HCT116 (cell line): ENCODE data around the gene NUMB. TPM values are rescaled to one million over a fixed set of nuclear protein-coding genes. Genes with fewer than 3 reads are reported as not detected.

Source experiments
- ATAC-seq: fragments of 200-7000 bp; cut with Tn5 transposase; 2 replicates; pipeline ENCODE4 v1.9.1; 2020; ENCODE audit warnings: mild to moderate bottlenecking, moderate library complexity
- BruUV-seq: library from RNA; stranded (reverse); fragments of 400-500 nt; replicated peaks from 2 replicates; lab custom pipeline; 2021; lab: Mats Ljungman, UMichigan
- CTCF ChIA-PET: fragments of 300-600 bp; sonication (Branson Sonifier 250); formaldehyde crosslinking; loops from one replicate; lab custom pipeline; 2021; ENCODE audit warnings: antibody characterized with exemption; lab: Charles Lee
- POLR2A ChIA-PET: fragments of 300-600, 350-600 bp; sonication (Branson Sonifier 250); formaldehyde crosslinking; loops from one replicate; lab custom pipeline; 2021; ENCODE audit warnings: antibody characterized with exemption; lab: Charles Lee
- RAD21 ChIA-PET, 2 experiments: fragments of 300-600 bp; sonication (Branson Sonifier 250); formaldehyde crosslinking; loops; one replicate each; lab custom pipeline; 2023; ENCODE audit warnings: low total read pairs in 2 of 2; ENCODE audit not compliant: uncharacterized antibody in 2 of 2, unreplicated experiment in 2 of 2, low non-redundant PET in 1 of 2; lab: Charles Lee
- DNase-seq: peaks from one replicate; pipeline ENCODE4 v3.0.0-alpha.2; 2010; ENCODE audit warnings: low read depth, low spot score
- H2AFZ ChIP-seq: fragments of 200-600 bp; shearing (Covaris generic), sonication (generic); 2 replicates; pipeline ENCODE4 v1.6.1; 2017; ENCODE audit warnings: low read depth, mixed run types, mixed read lengths, antibody characterized with exemption, low read length; ENCODE audit not compliant: poor library complexity, severe bottlenecking
- H3K27ac ChIP-seq: 2 replicates; pipeline ENCODE4 v1.5.1; 2012; ENCODE audit warnings: low read depth, low read length
- H3K27me3 ChIP-seq: fragments of 200-600 bp; sonication (generic); 2 replicates; pipeline ENCODE4 v1.6.1; 2016; ENCODE audit warnings: mixed run types, low read length, mixed read lengths; ENCODE audit not compliant: insufficient read depth
- H3K36me3 ChIP-seq, 2 experiments: fragments of 200-500 bp in 1 of 2; fragments of 200-600 bp in 1 of 2; sonication (Bioruptor generic) in 1 of 2; sonication (generic) in 1 of 2; 2 replicates each; pipeline versions ENCODE4 v1.5.1 to v1.6.1; 2014 to 2016; ENCODE audit warnings: low read length in 2 of 2, inconsistent platforms in 1 of 2, mixed read lengths in 1 of 2, mixed run types in 1 of 2; ENCODE audit not compliant: insufficient read depth in 2 of 2, control insufficient read depth in 1 of 2
- H3K4me1 ChIP-seq, 2 experiments: fragments of 200-600 bp in 1 of 2; sonication (generic) in 1 of 2; 2 replicates each; pipeline versions ENCODE4 v1.5.1 to v1.6.1; 2012 to 2017; ENCODE audit warnings: low read length in 2 of 2, inconsistent platforms in 1 of 2, mild to moderate bottlenecking in 1 of 2, mixed read lengths in 1 of 2, mixed run types in 1 of 2, moderate library complexity in 1 of 2; ENCODE audit not compliant: insufficient read depth in 2 of 2, control insufficient read depth in 1 of 2
- H3K4me2 ChIP-seq: fragments of 200-600 bp; sonication (generic); 2 replicates; pipeline ENCODE4 v1.6.1; 2017; ENCODE audit warnings: mixed run types, low read length, mixed read lengths
- H3K4me3 ChIP-seq, 2 experiments: fragments of 200-600 bp in 1 of 2; sonication (generic) in 1 of 2; replicated peaks in 1 of 2; 2 replicates each; pipeline ENCODE4 v1.5.1; 2011 to 2016; ENCODE audit warnings: low read length in 2 of 2, control low read depth in 1 of 2, low read depth in 1 of 2, mild to moderate bottlenecking in 1 of 2, mixed read lengths in 1 of 2, mixed run types in 1 of 2
- H3K79me2 ChIP-seq: fragments of 200-600 bp; sonication (generic); 2 replicates; pipeline ENCODE4 v1.6.1; 2017; ENCODE audit warnings: mild to moderate bottlenecking, mixed run types, low read length, moderate library complexity, mixed read lengths; ENCODE audit not compliant: insufficient read depth
- H3K9ac ChIP-seq: fragments of 200-600 bp; sonication (generic); 2 replicates; pipeline ENCODE4 v1.6.1; 2016; ENCODE audit warnings: low read length, mixed read lengths
- H3K9me2 ChIP-seq: fragments of 200-600 bp; sonication (generic), shearing (Covaris generic); 2 replicates; pipeline ENCODE4 v1.6.1; 2017; ENCODE audit warnings: mixed run types, mild to moderate bottlenecking, moderate library complexity; ENCODE audit not compliant: insufficient read depth
- H3K9me3 ChIP-seq, 2 experiments: fragments of 200-500 bp in 1 of 2; fragments of 200-600 bp in 1 of 2; sonication (Bioruptor generic) in 1 of 2; sonication (generic) in 1 of 2; 2 replicates each; pipeline ENCODE4 v1.6.1; 2014 to 2017; ENCODE audit warnings: low read length in 2 of 2, mixed read lengths in 2 of 2, inconsistent platforms in 1 of 2, low read depth in 1 of 2, mild to moderate bottlenecking in 1 of 2, mixed run types in 1 of 2, moderate library complexity in 1 of 2; ENCODE audit not compliant: control insufficient read depth in 1 of 2, insufficient read depth in 1 of 2
- H4K20me1 ChIP-seq: fragments of 200-600 bp; sonication (generic), shearing (Covaris generic); 2 replicates; pipeline ENCODE4 v1.6.1; 2017; ENCODE audit warnings: mixed run types, mild to moderate bottlenecking, moderate library complexity; ENCODE audit not compliant: insufficient read depth
- CBX3 ChIP-seq: IDR thresholded peaks from 2 replicates; pipeline ENCODE4 v1.6.1; 2012; ENCODE audit warnings: low read depth
- CTCF ChIP-seq, 3 experiments: fragments of 200-600 bp in 1 of 3; sonication (generic) in 1 of 3; IDR thresholded peaks in 2 of 3; conservative IDR thresholded peaks in 1 of 3; 2 replicates each; pipeline ENCODE4 v1.5.1; 2012 to 2017; ENCODE audit warnings: low read depth in 2 of 3, low read length in 2 of 3, antibody characterized with exemption in 1 of 3, borderline replicate concordance in 1 of 3, control low read depth in 1 of 3, mild to moderate bottlenecking in 1 of 3, mixed read lengths in 1 of 3, mixed run types in 1 of 3, moderate library complexity in 1 of 3; ENCODE audit not compliant: insufficient read depth in 1 of 3
- ELF1 ChIP-seq: IDR thresholded peaks from 2 replicates; pipeline ENCODE4 v1.6.1; 2012; ENCODE audit warnings: low read depth, borderline replicate concordance
- EZH2phosphoT487 ChIP-seq: fragments of 200-600 bp; IDR thresholded peaks from 2 replicates; pipeline ENCODE4 v1.6.1; 2018; ENCODE audit warnings: antibody characterized with exemption, borderline replicate concordance
- FOSL1 ChIP-seq: IDR thresholded peaks from 2 replicates; pipeline ENCODE4 v1.6.1; 2012; ENCODE audit warnings: low read depth
- JUND ChIP-seq: IDR thresholded peaks from 2 replicates; pipeline ENCODE4 v1.6.1; 2012
- POLR2A ChIP-seq: IDR thresholded peaks from 2 replicates; pipeline ENCODE4 v1.7.0; 2011; ENCODE audit warnings: borderline replicate concordance; ENCODE audit not compliant: insufficient read depth, insufficient read length; ENCODE audit errors: extremely low read depth
- POLR2AphosphoS5 ChIP-seq: IDR thresholded peaks from 2 replicates; pipeline ENCODE4 v1.6.1; 2011; ENCODE audit warnings: mild to moderate bottlenecking, low read depth, low read length, moderate library complexity
- RAD21 ChIP-seq: IDR thresholded peaks from 2 replicates; pipeline ENCODE4 v1.6.1; 2012; ENCODE audit warnings: low read depth, mild to moderate bottlenecking
- SIN3A ChIP-seq: IDR thresholded peaks from 2 replicates; pipeline ENCODE4 v1.6.1; 2012; ENCODE audit warnings: low read depth
- SRF ChIP-seq: IDR thresholded peaks from 2 replicates; pipeline ENCODE4 v1.6.1; 2012; ENCODE audit warnings: low read depth
- TCF7L2 ChIP-seq: IDR thresholded peaks from 2 replicates; pipeline ENCODE4 v1.7.0; 2011; ENCODE audit warnings: borderline replicate concordance, inconsistent platforms; ENCODE audit not compliant: insufficient read depth, insufficient read length; ENCODE audit errors: extremely low read depth
- intact Hi-C: fragments of 100-400 bp; cut with micrococcal nuclease; formaldehyde crosslinking; loops from 2 replicates; pipeline ENCODE4 v1.10.0; 2022
- total RNA-seq: library from RNA; stranded (reverse); gene quantifications from one replicate; pipeline ENCODE4 v1.2.1, GENCODE V29; 2021; ENCODE audit not compliant: unreplicated experiment
- TF ChIP-seq, protein P1 (sequence below): IDR thresholded peaks from 2 replicates; pipeline ENCODE4 v1.6.1; 2011; ENCODE audit warnings: mild to moderate bottlenecking, low read length, moderate library complexity; ENCODE audit not compliant: insufficient replicate concordance; ENCODE audit errors: extremely low read depth

NUMB gene
- total RNA-seq, 1 experiment from 2014 or later: 43.0 TPM

- no peak for ATAC-seq
- Histone ChIP-seq H3K79me2 (no peaks in the 10 kb centered on the region), H3K4me2 (no peak overlapping the region), H3K27me3 (no peaks in the 10 kb centered on the region), H3K9ac (no peak overlapping the region), H3K27ac (no peak overlapping the region), H3K36me3 (no peaks in the 10 kb centered on the region; a peak in 1 of 4 replicates), H3K9me2 (no peaks in the 10 kb centered on the region), H3K9me3 (no peaks in the 10 kb centered on the region), H4K20me1 (no peaks in the 10 kb centered on the region), H2AFZ (no peak overlapping the region), H3K4me1 (no peaks in the 10 kb centered on the region), H3K4me3 (no peak overlapping the region)
- TF ChIP-seq POLR2AphosphoS5: no peak
- no peak for TF ChIP-seq EZH2phosphoT487
- TF ChIP-seq FOSL1: no peak
- TF ChIP-seq, protein P1, sequence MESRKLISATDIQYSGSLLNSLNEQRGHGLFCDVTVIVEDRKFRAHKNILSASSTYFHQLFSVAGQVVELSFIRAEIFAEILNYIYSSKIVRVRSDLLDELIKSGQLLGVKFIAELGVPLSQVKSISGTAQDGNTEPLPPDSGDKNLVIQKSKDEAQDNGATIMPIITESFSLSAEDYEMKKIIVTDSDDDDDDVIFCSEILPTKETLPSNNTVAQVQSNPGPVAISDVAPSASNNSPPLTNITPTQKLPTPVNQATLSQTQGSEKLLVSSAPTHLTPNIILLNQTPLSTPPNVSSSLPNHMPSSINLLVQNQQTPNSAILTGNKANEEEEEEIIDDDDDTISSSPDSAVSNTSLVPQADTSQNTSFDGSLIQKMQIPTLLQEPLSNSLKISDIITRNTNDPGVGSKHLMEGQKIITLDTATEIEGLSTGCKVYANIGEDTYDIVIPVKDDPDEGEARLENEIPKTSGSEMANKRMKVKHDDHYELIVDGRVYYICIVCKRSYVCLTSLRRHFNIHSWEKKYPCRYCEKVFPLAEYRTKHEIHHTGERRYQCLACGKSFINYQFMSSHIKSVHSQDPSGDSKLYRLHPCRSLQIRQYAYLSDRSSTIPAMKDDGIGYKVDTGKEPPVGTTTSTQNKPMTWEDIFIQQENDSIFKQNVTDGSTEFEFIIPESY: no peak
- no peak for TF ChIP-seq ELF1
- no peak for TF ChIP-seq SIN3A
- DNase-seq: no peak
- CTCF ChIA-PET: no interaction called here
- RAD21 ChIA-PET: no interaction called here
- intact Hi-C loops: no loop called here
- BruUV-seq: no TSS peak
- POLR2A ChIA-PET: no interaction called here
These were observed 199.3 kb downstream of the NUMB start for GRCh38 chr14:73258845-73259611.

DNA sequence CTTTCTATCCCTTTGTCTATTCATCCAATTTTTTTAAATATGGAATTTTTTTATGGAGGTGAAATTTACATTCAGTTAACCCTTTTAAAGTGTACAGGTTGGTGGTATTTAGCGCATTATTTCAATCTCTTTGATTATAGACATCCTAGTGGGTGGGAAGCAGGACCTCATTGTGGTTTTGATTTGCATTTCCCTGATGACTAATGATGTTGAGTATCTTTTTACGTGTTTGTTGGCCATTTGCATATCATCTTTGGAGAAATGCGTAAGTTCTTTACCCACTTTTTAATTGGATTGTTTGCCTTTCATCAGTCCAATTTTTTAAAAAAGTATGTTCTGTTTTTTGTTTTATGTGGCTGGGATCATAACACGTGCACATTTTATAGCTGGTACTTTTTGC is 200.3 kb downstream of the NUMB start:
- RAD21 ChIA-PET: no interaction called here
- POLR2A ChIA-PET: no interaction called here

More for the DNA sequence above, 200.3 kb downstream of the NUMB start:
- H4K20me1 ChIP-seq: no peaks in the 10 kb centered on the region
- no peak overlapping the region for H3K27ac ChIP-seq
- intact Hi-C loops: no loop called here
- no peaks in the 10 kb centered on the region for H3K9me3 ChIP-seq
- no peak overlapping the region for H2AFZ ChIP-seq
- BruUV-seq: no TSS peak
- CTCF ChIA-PET: no interaction called here
- H3K9me2 ChIP-seq: no peaks in the 10 kb centered on the region
- H3K27me3 ChIP-seq: no peaks in the 10 kb centered on the region
- no peaks in the 10 kb centered on the region; a peak in 1 of 4 replicates for H3K36me3 ChIP-seq
- H3K4me2 ChIP-seq: no peak overlapping the region
- TF ChIP-seq TCF7L2 (no peak), CTCF (IDR thresholded peaks at IDR 0.05 in 2 of 3, conservative IDR thresholded peaks at IDR 0.05 in 1 of 3; ENCODE audit: borderline replicate concordance in 1 of 3, insufficient read depth in 1 of 3, low read depth in 2 of 3, low read length in 2 of 3) (no peak), SIN3A (no peak), ELF1 (no peak), POLR2AphosphoS5 (no peak), SRF (no peak), JUND (no peak), POLR2A (no peak), RAD21 (no peak), CBX3 (no peak)
- TF ChIP-seq, protein P1: no peak
- H3K79me2 ChIP-seq: no peaks in the 10 kb centered on the region
- H3K4me1 ChIP-seq: no peaks in the 10 kb centered on the region
- H3K4me3 ChIP-seq: no peak overlapping the region
- no peak for ATAC-seq
- no peak for DNase-seq
- no peak overlapping the region for H3K9ac ChIP-seq
